C4-2B (cell line): ENCODE measurements around the gene KIDINS220.

Source experiments
- CTCF ChIP-seq: fragments of 450-650 bp; conservative IDR thresholded peaks from 2 replicates; pipeline ENCODE4 v1.5.1; 2017; ENCODE audit warnings: mild to moderate bottlenecking
- ZFX ChIP-seq: fragments of 450-650 bp; IDR thresholded peaks from 2 replicates; pipeline ENCODE4 v1.6.1; 2017

DNA sequence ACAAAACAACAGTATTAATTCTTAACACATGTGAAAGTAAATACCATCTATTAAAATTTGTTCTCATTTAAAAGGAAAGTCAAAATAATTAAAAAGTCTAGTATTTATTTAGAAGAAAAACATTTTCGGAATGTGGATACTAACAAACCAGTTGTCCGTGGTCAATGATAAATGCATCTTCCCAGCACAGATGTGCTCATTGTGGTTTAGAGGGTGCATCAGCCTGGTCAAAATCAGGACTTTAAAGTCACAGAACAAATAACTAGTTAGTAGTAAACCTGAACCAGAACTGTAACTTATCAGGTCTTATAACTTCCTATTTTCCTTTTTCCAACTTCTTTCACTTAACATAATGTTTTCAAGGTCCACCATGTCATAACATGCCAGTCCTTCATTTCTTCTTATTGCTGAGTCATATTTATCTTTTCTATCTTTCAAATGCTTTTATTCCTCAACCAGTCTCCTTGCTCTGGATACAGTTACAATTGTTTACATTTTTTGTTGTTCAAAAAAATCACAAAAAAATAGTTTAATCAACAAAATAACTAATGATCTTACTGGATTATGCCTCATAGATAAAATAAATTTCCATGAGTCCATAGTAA lies 99.7 kb downstream of the KIDINS220 start:
- TF ChIP-seq CTCF = no peak
- no peak for TF ChIP-seq ZFX
